ENCODE measurements around the gene BARHL2. TPM values are rescaled to one million over a fixed set of nuclear protein-coding genes. Genes with fewer than 3 reads are reported as not detected.

BARHL2 gene
- total RNA-seq, 1 experiment from 2014 or later = not detected

- H3K4me3 ChIP-seq = no peak overlapping the region
- DNase-seq = no peak
- CTCF ChIA-PET = no interaction called here
- POLR2A ChIA-PET (ENCODE audit: unreplicated experiment) = no interaction called here
- H3F3A ChIP-seq (ENCODE audit: insufficient read depth, low read depth) = no peaks in the 10 kb centered on the region
- no peak overlapping the region for H3K27ac ChIP-seq
- H3K4me2 ChIP-seq = no peak overlapping the region
- no peaks in the 10 kb centered on the region for H3K9me2 ChIP-seq (ENCODE audit: insufficient read depth)
- H3K79me2 ChIP-seq (ENCODE audit: low read depth) = no peaks in the 10 kb centered on the region
- H3K36me3 ChIP-seq (ENCODE audit: low read depth) = no peaks in the 10 kb centered on the region
- no peak for TF ChIP-seq CTCF (conservative IDR thresholded peaks at IDR 0.05)
- TF ChIP-seq EZH2 (IDR thresholded peaks at IDR 0.05; ENCODE audit: low read depth) = no peak
- no peaks in the 10 kb centered on the region for H4K20me1 ChIP-seq (ENCODE audit: insufficient read depth)
- no peak overlapping the region for H2AFZ ChIP-seq
- BruUV-seq (replicated peaks) = no TSS peak
- intact Hi-C loops (cut with micrococcal nuclease; ENCODE audit: unreplicated experiment) = no loop called here
- no peaks in the 10 kb centered on the region for H3K9me3 ChIP-seq (ENCODE audit: insufficient read depth, low read depth)
- H3K27me3 ChIP-seq (ENCODE audit: insufficient read depth, low read depth) = no peaks in the 10 kb centered on the region
- H3K4me1 ChIP-seq (replicated peaks; ENCODE audit: insufficient read depth) = no peaks in the 10 kb centered on the region
Observed at GRCh38 chr1:90732136-90732535, 15.0 kb upstream of the BARHL2 start.

DNA sequence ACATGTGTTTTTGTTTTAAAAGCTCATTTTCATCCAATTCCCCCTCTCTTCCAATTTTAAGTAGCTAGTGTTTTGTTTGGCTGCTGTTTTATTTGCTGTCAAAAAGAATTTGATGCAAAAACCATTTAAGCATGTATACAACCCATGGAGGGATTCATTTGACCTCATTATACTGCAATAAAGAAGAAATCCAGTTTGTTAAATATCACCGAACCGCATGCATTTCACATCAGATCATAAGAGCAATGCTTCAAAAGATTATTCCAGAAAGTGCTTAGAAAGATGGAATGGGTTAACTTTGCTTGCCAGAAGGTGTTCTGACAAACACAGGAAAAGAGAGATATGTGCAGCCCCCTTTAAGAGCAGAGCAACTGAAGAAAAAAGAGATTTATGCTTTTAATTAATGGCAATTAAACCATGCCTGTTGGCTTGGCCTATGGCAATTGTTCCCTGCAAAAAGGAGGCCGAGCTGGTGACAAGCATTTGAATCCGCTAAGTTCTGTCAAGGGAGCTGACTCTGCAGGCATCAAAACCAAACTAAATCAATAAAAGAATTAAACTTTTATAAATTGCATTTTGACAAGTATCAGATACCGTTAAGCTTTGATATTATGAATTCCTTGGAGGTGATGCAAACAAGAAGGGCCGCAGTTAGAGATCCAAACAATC is 14.4 kb upstream of the BARHL2 start:
- intact Hi-C loops (cut with micrococcal nuclease; ENCODE audit: unreplicated experiment) = no loop called here
- no peak overlapping the region for H3K4me2 ChIP-seq
- H3K27me3 ChIP-seq (ENCODE audit: insufficient read depth, low read depth) = no peaks in the 10 kb centered on the region
- no TSS peak for BruUV-seq (replicated peaks)
- no peaks in the 10 kb centered on the region for H3K9me2 ChIP-seq (ENCODE audit: insufficient read depth)
- H4K20me1 ChIP-seq (ENCODE audit: insufficient read depth) = no peaks in the 10 kb centered on the region
- no peaks in the 10 kb centered on the region for H3F3A ChIP-seq (ENCODE audit: insufficient read depth, low read depth)
- no peak overlapping the region for H3K27ac ChIP-seq
- H3K36me3 ChIP-seq (ENCODE audit: low read depth) = no peaks in the 10 kb centered on the region
- no peaks in the 10 kb centered on the region for H3K9me3 ChIP-seq (ENCODE audit: insufficient read depth, low read depth)
- H2AFZ ChIP-seq = no peak overlapping the region
- H3K79me2 ChIP-seq (ENCODE audit: low read depth) = no peaks in the 10 kb centered on the region
- no peak for DNase-seq
- TF ChIP-seq EZH2 (IDR thresholded peaks at IDR 0.05; ENCODE audit: low read depth) = no peak
- TF ChIP-seq CTCF (conservative IDR thresholded peaks at IDR 0.05) = no peak
- CTCF ChIA-PET = no interaction called here
- no peaks in the 10 kb centered on the region for H3K4me1 ChIP-seq (replicated peaks; ENCODE audit: insufficient read depth)
- no peak overlapping the region for H3K4me3 ChIP-seq
- POLR2A ChIA-PET (ENCODE audit: unreplicated experiment) = no interaction called here

DNA sequence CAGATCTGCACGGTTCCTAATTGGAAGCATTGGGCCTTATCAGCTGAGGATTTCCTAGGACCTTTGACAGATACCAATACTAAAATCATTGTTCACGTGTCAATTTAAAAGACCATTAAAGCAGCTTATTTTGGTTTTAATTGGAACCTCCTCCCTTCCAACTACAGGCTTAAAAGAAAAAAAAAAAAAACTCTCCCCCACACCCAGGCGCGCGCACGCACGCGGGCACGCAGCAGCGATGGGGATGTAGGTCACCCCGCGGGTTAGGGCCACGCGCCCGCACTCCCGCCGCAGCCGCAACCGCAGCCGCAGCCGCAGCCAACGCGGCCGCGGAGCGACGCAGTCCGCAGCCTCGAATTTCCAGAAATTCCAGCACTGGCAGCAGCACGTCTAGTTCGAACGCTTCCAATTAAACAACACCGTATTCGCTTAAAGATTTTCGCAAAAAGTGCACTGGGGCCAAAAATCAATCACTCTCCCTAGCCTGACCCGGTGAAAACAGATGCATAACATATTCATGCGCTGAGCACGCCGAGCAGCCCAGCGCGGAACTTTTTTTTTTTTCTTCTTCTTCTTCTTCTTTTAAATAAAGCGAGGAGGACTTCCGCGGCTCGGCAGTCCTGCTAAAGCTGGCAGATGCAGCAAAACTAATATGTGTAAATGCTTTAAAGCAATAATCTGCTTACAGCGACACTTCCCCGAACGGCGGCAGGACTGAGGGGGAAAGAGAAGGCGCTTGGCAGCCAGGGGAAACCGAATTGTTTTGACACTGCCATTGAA is 13.3 kb upstream of the BARHL2 start:
- ChIA-PET POLR2A (ENCODE audit: unreplicated experiment) (interaction anchor here (0.6 kb wide), 1 partner anchor 10 kb away, joined by 3 read pairs; no protein-coding TSS in a partner anchor), CTCF (no interaction called here)
- H3K4me2 ChIP-seq = no peak overlapping the region

More for the DNA sequence above, 13.3 kb upstream of the BARHL2 start:
- H4K20me1 ChIP-seq (ENCODE audit: insufficient read depth) = no peaks in the 10 kb centered on the region
- no peak overlapping the region for H2AFZ ChIP-seq
- TF ChIP-seq EZH2 (IDR thresholded peaks at IDR 0.05; ENCODE audit: low read depth) (no peak), CTCF (conservative IDR thresholded peaks at IDR 0.05) (no peak)
- no peak overlapping the region for H3K27ac ChIP-seq
- no peaks in the 10 kb centered on the region for H3K27me3 ChIP-seq (ENCODE audit: insufficient read depth, low read depth)
- no peak overlapping the region for H3K4me3 ChIP-seq
- intact Hi-C loops (cut with micrococcal nuclease; ENCODE audit: unreplicated experiment) = no loop called here
- no peaks in the 10 kb centered on the region for H3K79me2 ChIP-seq (ENCODE audit: low read depth)
- no peak for DNase-seq
- no TSS peak for BruUV-seq (replicated peaks)
- H3K9me3 ChIP-seq (ENCODE audit: insufficient read depth, low read depth) = no peaks in the 10 kb centered on the region
- H3K36me3 ChIP-seq (ENCODE audit: low read depth) = no peaks in the 10 kb centered on the region
- no peaks in the 10 kb centered on the region for H3K9me2 ChIP-seq (ENCODE audit: insufficient read depth)
- H3K4me1 ChIP-seq (replicated peaks; ENCODE audit: insufficient read depth) = no peaks in the 10 kb centered on the region
- no peaks in the 10 kb centered on the region for H3F3A ChIP-seq (ENCODE audit: insufficient read depth, low read depth)

Measured in PC-9 (cell line).